Hepatocyte (in vitro differentiated cells): ENCODE results near the gene RNF180. TPM values are rescaled to one million over a fixed set of nuclear protein-coding genes. Genes with fewer than 3 reads are reported as not detected.
A peak's percentile ranks its signal among the peaks of the same experiment; 100 is the strongest.

Experiments
- DNase-seq: peaks from one replicate; pipeline ENCODE4 v3.0.0-alpha.2; 2016; ENCODE audit warnings: low spot score
- H2AFZ ChIP-seq: fragments of 200-600 bp; sonication (generic); 2 replicates; pipeline ENCODE4 v1.6.0; 2016; ENCODE audit warnings: antibody characterized with exemption, mild to moderate bottlenecking
- H3K27ac ChIP-seq: fragments of 200-600 bp; sonication (generic); 2 replicates; pipeline ENCODE4 v1.5.1; 2016; ENCODE audit warnings: mild to moderate bottlenecking
- H3K27me3 ChIP-seq: fragments of 200-600 bp; sonication (generic); 2 replicates; pipeline ENCODE4 v1.6.1; 2016
- H3K36me3 ChIP-seq: fragments of 200-600 bp; sonication (generic); replicated peaks from 2 replicates; pipeline ENCODE4 v1.5.1; 2016; ENCODE audit warnings: low read depth; ENCODE audit not compliant: insufficient read depth
- H3K4me1 ChIP-seq: fragments of 200-600 bp; sonication (generic); 2 replicates; pipeline ENCODE4 v1.5.1; 2016; ENCODE audit warnings: mild to moderate bottlenecking, moderate library complexity; ENCODE audit not compliant: insufficient read depth
- H3K4me2 ChIP-seq: fragments of 200-600 bp; sonication (generic); 2 replicates; pipeline ENCODE4 v1.6.0; 2016
- H3K4me3 ChIP-seq: fragments of 200-600 bp; sonication (generic); 2 replicates; pipeline ENCODE4 v1.5.1; 2016; ENCODE audit warnings: mild to moderate bottlenecking
- H3K79me2 ChIP-seq: fragments of 200-600 bp; sonication (generic); 2 replicates; pipeline ENCODE4 v1.6.0; 2017; ENCODE audit warnings: mild to moderate bottlenecking
- H3K9me2 ChIP-seq: fragments of 200-600 bp; sonication (generic); replicated peaks from 2 replicates; pipeline ENCODE4 v1.6.0; 2017; ENCODE audit warnings: mild to moderate bottlenecking; ENCODE audit not compliant: insufficient read depth
- H3K9me3 ChIP-seq: fragments of 200-600 bp; sonication (generic); 2 replicates; pipeline ENCODE4 v1.5.1; 2016; ENCODE audit warnings: low read depth, mild to moderate bottlenecking
- H4K20me1 ChIP-seq: fragments of 200-600 bp; sonication (generic); 2 replicates; pipeline ENCODE4 v1.6.0; 2016; ENCODE audit warnings: mild to moderate bottlenecking; ENCODE audit not compliant: insufficient read depth, poor library complexity, severe bottlenecking
- CTCF ChIP-seq: fragments of 200-600 bp; sonication (generic); IDR thresholded peaks from 2 replicates; pipeline ENCODE4 v1.5.1; 2016; ENCODE audit warnings: antibody characterized with exemption, mild to moderate bottlenecking; ENCODE audit not compliant: poor library complexity
- EZH2 ChIP-seq: fragments of 200-600 bp; sonication (generic); IDR thresholded peaks from 2 replicates; pipeline ENCODE4 v1.6.1; 2016; ENCODE audit warnings: antibody characterized with exemption, mild to moderate bottlenecking, borderline replicate concordance
- EZH2phosphoT487 ChIP-seq: fragments of 200-600 bp; sonication (generic); IDR thresholded peaks from one replicate; pipeline ENCODE4 v1.6.1; 2018; ENCODE audit warnings: antibody characterized with exemption, mild to moderate bottlenecking, low read depth, moderate library complexity; ENCODE audit not compliant: unreplicated experiment, severe bottlenecking
- WGBS: methylation state at CpG from one replicate; pipeline ENCODE4 v1.1.6; 2016; ENCODE audit warnings: low lambda C conversion rate; ENCODE audit errors: missing lambda C conversion rate; 5-methylcytosine and 5-hydroxymethylcytosine counted together
- polyA plus RNA-seq: library from polyadenylated mRNA; unstranded; fragments of >200 nt; fragmentation: Nextera tagmentation; extraction: Ambion mirVana; gene quantifications from 2 replicates; pipeline ENCODE4 v1.2.1, GENCODE V29; 2016
- total RNA-seq: library from RNA; depleted of rRNA; stranded (reverse); fragments of >200 nt; gene quantifications from 2 replicates; pipeline ENCODE4 v1.2.3, GENCODE V29; 2014

RNF180 gene
- total and polyA plus RNA-seq, 2 experiments from 2014 or later, result 3.0 to 4.7 TPM

- H2AFZ ChIP-seq, result no peak overlapping the region
- H3K9me2 ChIP-seq, result no peaks in the 10 kb centered on the region
- H3K27me3 ChIP-seq, result no peaks in the 10 kb centered on the region
- no peaks in the 10 kb centered on the region for H3K79me2 ChIP-seq
- no peaks in the 10 kb centered on the region for H4K20me1 ChIP-seq
- no peak overlapping the region for H3K4me3 ChIP-seq
- H3K9me3 ChIP-seq, result no peaks in the 10 kb centered on the region
- no peak overlapping the region for H3K4me2 ChIP-seq
- no peak overlapping the region for H3K27ac ChIP-seq
- DNase-seq, result peak; percentile 14
- TF ChIP-seq CTCF (no peak), EZH2 (no peak)
- no peaks in the 10 kb centered on the region for H3K36me3 ChIP-seq
- H3K4me1 ChIP-seq, result no peaks in the 10 kb centered on the region
Measured at GRCh38 chr5:64210866-64211265, 45.2 kb downstream of the RNF180 start.

GRCh38 chr5:64213011-64213410 is 47.4 kb downstream of the RNF180 start:
- no peaks in the 10 kb centered on the region for H3K79me2 ChIP-seq
- no peaks in the 10 kb centered on the region for H3K27me3 ChIP-seq
- no peaks in the 10 kb centered on the region for H4K20me1 ChIP-seq
- H3K4me1 ChIP-seq, result no peaks in the 10 kb centered on the region
- no peaks in the 10 kb centered on the region for H3K9me2 ChIP-seq
- no peak overlapping the region for H3K4me2 ChIP-seq
- DNase-seq, result no peak
- 89% methylated on average over 2 of the region's 2 CpGs for WGBS
- TF ChIP-seq CTCF (no peak), EZH2 (no peak), EZH2phosphoT487 (no peak)
- no peak overlapping the region for H3K27ac ChIP-seq
- H3K4me3 ChIP-seq, result no peak overlapping the region
- H3K9me3 ChIP-seq, result no peaks in the 10 kb centered on the region
- H2AFZ ChIP-seq, result no peak overlapping the region
- no peaks in the 10 kb centered on the region for H3K36me3 ChIP-seq

GRCh38 chr5:64213531-64213930 is 47.9 kb downstream of the RNF180 start:
- Histone ChIP-seq H4K20me1 (no peaks in the 10 kb centered on the region), H3K27me3 (no peaks in the 10 kb centered on the region), H2AFZ (no peak overlapping the region), H3K4me2 (no peak overlapping the region), H3K4me3 (no peak overlapping the region), H3K79me2 (no peaks in the 10 kb centered on the region), H3K9me2 (no peaks in the 10 kb centered on the region), H3K27ac (no peak overlapping the region), H3K36me3 (no peaks in the 10 kb centered on the region), H3K4me1 (no peaks in the 10 kb centered on the region), H3K9me3 (no peaks in the 10 kb centered on the region)
- 82% methylated on average over 5 of the region's 5 CpGs for WGBS
- DNase-seq, result no peak
- TF ChIP-seq EZH2 (no peak), CTCF (no peak), EZH2phosphoT487 (no peak)

- Histone ChIP-seq H3K79me2 (no peaks in the 10 kb centered on the region), H3K4me2 (no peak overlapping the region), H3K4me1 (no peaks in the 10 kb centered on the region), H4K20me1 (no peaks in the 10 kb centered on the region), H3K9me3 (no peaks in the 10 kb centered on the region), H3K9me2 (no peaks in the 10 kb centered on the region), H3K36me3 (no peaks in the 10 kb centered on the region), H3K4me3 (no peak overlapping the region), H3K27ac (no peak overlapping the region), H3K27me3 (no peaks in the 10 kb centered on the region), H2AFZ (no peak overlapping the region)
- TF ChIP-seq CTCF (no peak), EZH2phosphoT487 (no peak), EZH2 (no peak)
- DNase-seq, result no peak
- WGBS, result 92% methylated on average over 3 of the region's 3 CpGs
Measured at GRCh38 chr5:64214132-64214531, 48.5 kb downstream of the RNF180 start.
